ENCODE results near the gene GABPB1. TPM values are rescaled to one million over a fixed set of nuclear protein-coding genes. Genes with fewer than 3 reads are reported as not detected.

The GABPB1 gene
- total RNA-seq, 1 donor from 2014 or later = 40.8 TPM

DNA sequence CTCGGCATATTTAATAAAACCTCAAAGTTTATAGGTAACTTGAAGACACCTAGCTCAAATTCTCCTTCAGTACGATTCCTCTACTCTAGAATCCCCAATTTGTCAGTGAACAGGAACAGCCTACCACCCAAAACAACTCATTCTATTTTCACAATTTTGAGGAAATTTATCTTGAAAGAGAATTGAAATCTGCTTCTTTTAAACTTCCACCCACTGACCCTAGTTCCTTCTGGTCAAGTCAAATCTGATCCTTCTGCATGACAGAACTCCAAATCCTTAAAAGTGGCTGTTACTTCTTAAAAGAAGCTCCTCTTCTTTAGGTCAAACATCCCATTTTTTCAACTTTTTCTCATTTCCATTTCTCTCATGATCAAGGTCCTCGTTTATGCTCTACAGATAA lies 4.4 kb downstream of the GABPB1 start:
- intact Hi-C loops (cut with micrococcal nuclease) = loop anchor here (5.0 to 10.0 kb wide), 3 partner anchors 103 to 1384 kb away; partner anchors contain the start of gene LYSMD2

DNA sequence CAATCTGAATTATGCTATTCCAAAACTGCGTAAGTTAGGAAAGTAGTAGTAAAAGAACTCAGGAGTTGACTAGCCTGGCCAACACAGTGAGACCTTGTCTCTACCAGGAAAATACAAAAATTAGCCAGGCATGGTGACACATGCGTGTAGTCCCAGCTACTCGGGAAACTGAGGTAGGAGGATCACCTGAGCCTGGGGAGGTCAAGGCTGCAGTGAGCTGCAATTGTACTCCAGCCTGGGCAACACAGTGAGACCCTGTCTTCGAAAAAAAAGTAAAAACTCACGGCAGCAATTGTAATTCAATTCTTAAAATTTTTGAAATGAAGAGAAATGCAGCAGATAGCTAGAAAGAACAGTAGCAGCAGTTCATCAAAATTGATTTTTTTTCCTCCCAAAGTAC lies 9.7 kb downstream of the GABPB1 start:
- intact Hi-C loops (cut with micrococcal nuclease) = no loop called here

DNA sequence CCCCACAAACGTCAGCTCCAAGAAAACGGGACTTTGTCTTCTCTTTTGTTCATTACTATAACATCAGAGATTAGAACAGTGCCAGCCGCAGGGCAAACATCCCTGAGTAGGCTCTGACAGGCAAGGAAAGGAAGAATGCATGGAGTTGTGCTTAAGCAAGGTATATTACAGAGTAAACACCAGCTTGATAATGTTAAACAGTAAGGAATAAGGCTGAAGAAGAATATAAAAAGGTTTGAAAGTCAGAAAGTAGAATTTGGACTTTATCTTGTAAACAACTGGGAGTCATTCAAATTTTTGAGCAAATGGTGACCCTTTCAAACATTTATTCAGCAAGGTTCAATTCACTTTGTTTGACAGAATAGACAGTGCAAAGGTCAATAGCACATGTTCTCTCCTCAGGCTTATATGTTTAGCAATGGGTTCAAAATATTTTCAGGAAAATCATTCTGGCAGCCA lies 11.0 kb downstream of the GABPB1 start:
- intact Hi-C loops (cut with micrococcal nuclease) = no loop called here

DNA sequence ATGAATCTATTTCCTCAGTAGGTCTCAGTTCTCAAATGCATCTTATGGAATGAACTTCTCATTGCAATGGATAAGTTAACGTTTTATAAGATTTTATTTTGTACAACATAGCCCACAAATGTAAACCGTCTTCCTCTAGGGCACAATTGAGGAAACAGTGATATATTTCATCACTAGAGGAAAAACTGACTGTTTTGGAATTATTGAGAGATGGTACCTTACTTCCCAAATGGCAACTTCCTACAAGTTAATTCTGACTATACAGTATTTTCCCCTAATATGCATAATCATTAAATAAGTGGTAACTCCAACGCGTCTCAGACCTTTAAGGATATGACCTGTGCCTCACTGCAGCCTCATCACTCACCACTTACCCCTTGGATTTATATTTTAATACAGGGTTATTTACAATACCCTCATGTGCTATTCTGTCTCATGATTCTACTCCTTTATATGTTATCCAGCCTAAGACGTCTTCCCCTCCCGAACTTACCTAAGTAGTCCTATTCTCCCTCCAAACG lies 13.3 kb downstream of the GABPB1 start:
- intact Hi-C loops (cut with micrococcal nuclease) = no loop called here

DNA sequence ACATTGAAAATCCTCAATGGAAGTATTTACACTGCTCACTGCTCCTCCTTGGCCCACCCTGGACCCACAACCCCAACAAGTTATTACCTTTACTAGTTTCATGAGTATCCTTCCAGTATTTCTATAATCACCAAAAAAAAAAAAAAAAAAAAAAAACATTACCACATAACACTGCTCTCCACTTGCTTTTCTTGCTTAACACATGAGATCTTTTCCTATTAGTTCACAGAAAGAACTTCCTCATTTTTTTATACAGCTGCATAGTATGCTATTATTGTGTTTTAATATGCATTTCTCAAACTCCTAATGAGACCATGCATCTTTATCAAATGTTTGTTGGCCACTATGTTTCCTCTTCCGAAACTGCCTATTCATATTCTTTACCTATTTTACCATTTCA lies 14.6 kb downstream of the GABPB1 start:
- intact Hi-C loops (cut with micrococcal nuclease) = no loop called here

DNA sequence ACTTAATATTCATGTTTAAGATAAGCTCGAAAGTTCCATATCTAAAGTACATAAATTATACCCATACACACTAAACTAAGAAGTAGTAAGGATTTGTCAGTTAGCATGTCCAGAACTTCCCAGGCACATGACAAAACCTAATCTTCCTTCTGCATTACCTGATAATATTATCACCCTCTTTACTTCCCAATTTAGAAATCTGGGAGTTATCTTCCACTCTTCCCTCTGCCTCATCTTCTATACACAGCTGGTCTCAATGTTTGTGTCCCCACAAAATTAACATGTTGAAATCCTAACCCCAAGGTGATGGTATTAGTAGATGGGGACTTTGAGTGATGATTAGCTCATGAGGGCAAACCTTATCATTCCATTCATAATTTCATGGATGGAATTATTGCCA lies 15.3 kb downstream of the GABPB1 start:
- intact Hi-C loops (cut with micrococcal nuclease) = no loop called here

DNA sequence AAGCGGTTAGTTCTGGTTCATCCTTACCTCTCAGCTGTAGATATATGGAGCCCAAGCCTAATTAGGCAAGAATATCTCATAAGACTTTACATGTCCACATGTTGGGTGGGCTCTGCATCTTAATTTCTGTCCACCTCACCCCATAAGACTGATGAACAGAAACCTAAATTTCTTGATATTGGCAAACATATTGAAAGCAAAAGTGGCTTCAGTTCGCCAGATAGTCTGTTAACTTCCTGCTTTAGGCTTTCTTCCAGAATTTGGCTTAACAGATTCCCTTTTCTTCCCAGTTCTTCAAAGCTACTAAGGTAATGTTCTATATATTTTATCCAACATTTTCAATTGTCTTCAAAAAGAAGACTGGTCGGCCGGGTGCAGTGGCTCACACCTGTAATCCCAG lies 19.7 kb downstream of the GABPB1 start:
- intact Hi-C loops (cut with micrococcal nuclease) = no loop called here

DNA sequence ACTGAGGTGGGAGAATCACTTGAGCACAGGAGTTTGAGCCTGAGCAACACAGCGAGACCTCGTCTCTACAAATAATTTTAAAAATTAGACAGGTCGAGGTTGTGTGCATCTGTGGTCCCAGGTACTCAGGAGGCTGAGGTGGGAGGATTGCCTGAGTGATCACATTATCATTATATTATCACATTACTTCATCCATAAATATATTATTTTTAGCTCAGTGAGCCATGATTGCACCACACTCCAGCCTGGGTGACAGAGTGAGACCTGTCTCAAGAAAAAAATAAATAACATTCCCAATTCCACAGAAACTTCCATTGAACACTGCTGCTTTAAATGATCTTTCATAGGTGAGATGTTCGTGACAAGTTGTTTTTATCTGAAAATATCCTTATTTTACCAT lies 21.8 kb downstream of the GABPB1 start:
- intact Hi-C loops (cut with micrococcal nuclease) = no loop called here

DNA sequence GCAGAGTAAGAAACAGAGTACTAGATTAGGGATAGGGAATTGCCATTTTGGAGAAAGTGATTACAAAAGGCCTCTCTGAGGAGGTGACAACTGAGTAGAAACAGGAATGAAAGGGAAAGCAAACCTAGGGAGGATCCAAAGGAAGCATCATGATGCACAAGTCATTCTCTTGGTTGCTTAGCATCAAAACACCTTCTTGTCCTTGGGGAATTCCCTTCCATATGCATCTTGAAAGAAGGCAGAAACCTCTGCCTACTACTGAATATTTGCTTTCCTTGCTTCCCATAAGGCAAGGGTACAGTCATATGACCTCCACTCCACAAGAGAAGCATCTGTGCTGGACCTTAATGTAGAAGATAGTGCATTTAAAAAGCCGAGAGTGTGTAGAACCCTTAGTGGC lies 24.1 kb downstream of the GABPB1 start:
- intact Hi-C loops (cut with micrococcal nuclease) = no loop called here

- intact Hi-C loops (cut with micrococcal nuclease) = no loop called here
These were observed 26.9 kb downstream of the GABPB1 start for GRCh38 chr15:50328116-50328515.

DNA sequence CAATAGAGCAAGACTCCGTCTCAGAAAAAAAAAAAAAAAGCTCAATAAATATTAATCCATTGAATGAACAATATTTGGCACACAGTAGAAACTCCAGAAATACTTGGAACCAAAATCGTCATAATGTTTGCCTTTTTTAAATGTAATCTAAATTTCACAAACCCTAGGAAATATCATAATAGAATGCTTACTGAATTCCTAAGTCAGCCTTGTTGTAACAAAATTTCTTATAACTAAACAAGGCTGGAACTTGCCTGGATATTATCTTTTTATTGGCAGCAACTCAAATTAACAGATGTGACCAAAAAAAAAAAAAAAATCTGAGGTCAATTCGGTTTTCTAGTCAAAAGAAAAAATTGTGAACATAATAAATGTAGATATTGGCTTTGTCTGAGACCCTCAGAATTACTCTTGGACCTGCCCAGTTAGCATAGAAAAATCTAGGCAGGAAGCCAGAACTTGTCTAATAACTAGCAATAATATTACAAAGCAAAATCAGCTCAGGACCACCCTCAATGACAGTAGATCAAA lies 33.3 kb downstream of the GABPB1 start:
- intact Hi-C loops (cut with micrococcal nuclease) = no loop called here

DNA sequence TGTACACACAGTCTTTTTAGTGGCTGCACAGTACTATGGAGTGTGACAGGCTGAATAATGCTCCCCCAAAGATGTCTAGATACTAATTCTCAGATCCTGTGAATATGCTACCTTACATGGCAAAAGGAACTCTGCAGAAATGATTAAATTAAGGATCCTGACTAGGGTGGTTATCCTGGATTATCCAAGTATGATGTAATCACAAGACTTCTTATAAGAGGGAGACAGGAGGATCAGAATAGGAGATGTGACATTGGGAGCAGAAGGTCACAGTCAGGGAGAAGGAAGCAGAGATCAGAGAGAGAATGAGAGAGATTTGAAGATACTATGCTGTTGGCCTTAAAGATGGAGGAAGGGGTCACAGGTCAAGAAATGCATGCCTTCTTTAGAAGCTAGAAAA lies 34.5 kb downstream of the GABPB1 start:
- intact Hi-C loops (cut with micrococcal nuclease) = no loop called here

- intact Hi-C loops (cut with micrococcal nuclease) = loop anchor here (1.0 to 5.0 kb wide), 5 partner anchors 34 to 1081 kb away; partner anchors contain the start of gene FAM227B
These were observed 36.3 kb downstream of the GABPB1 start for GRCh38 chr15:50318697-50319096.

DNA sequence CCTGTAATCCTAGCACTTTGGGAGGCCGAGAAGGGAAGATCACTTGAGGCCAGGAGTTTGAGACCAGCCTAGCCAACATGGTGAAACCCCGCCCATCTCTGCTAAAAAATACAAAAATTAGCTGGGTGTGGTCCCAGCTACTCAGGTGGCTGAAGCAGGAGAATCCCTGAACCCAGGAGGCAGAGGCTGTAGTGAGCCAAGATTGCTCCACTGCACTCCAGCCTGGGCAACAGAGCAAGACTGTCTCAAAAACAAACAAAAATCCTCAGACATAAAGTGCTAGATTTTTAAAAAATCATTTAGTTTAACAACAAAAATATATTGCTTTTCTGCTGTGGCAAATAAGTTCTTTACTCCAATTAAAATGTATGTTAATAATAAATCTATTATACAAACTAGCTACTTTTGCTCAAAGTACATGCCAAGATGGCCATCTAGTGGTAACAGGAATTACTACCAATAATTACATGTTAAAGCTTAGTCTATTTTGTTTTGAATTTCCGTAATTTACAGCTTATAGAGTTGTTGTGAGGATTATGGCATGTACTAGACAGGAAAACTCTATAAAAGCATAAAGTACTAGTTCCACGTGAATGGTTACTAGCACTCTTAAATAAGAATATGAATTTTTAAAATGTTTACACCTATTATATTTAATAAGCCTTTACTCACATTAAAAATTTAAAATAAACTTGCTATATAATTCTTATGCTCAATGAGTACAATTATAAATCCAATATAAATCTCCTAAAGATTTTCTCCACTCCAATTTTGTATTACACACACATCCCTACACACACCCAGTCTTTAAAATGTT lies 39.0 kb downstream of the GABPB1 start:
- intact Hi-C loops (cut with micrococcal nuclease) = loop anchor here (1.0 to 5.0 kb wide), 4 partner anchors 54 to 1079 kb away; partner anchors contain the start of gene SLC27A2

DNA sequence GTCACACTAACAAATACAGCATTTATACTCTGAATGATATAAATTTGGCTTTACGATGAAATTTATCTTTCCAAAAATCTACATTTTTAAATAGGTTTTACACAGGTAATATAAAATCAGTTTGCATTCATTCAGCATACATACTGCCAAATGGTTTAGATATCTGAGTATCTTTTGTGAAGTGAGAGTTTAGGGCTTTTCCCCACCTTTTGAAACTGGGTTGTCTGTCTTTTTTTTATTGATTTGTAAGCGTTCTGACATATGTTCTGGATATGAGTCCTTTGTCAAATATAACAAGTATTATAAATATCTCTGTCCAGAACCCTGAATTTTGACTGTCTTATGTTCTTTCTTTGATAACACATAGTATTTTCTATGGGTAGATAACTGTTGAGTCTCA lies 42.4 kb downstream of the GABPB1 start:
- intact Hi-C loops (cut with micrococcal nuclease) = no loop called here

DNA sequence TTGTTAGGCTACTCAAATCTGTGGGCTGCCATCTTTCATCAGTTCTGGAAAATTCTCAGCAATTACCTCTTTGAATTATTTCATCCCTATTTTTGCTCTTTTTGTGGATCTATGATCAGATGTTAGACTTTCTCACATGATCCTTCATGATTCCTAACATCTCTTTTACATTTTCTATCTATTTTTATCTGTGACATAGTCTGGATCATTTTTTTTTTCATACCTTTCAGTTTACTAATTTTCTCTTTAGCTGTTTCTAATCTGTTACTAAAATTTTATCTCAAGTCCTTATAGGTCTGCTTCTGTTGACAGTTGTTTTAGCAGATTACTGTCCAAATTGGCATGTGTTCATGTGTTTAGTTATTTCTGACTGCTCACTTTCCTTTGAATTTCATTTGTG lies 47.2 kb downstream of the GABPB1 start:
- intact Hi-C loops (cut with micrococcal nuclease) = no loop called here

- intact Hi-C loops (cut with micrococcal nuclease) = no loop called here
These were observed 50.2 kb downstream of the GABPB1 start for GRCh38 chr15:50304836-50305235.

DNA sequence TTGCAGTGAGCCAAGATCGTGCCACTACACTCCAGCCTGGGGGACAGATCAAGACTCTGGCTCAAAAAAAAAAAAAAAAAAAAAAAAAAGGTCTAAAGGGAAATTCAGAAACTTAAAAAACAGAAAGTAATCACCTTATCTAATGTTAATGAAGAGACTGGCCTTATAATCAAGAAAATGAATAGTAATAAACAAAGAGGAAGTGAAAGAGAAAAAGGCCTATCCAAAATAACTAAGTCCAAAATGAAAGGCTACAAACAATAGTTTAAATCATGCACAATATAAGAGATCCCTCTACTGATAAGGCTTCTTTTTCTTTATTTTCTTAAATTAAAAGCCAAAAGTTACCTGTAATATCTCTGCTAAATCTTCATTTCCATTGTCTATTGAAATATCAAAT lies 52.4 kb downstream of the GABPB1 start:
- intact Hi-C loops (cut with micrococcal nuclease) = no loop called here

GRCh38 chr15:50298340-50298739 lies 56.7 kb downstream of the GABPB1 start:
- intact Hi-C loops (cut with micrococcal nuclease) = no loop called here

GRCh38 chr15:50295966-50296365 lies 59.0 kb downstream of the GABPB1 start:
- intact Hi-C loops (cut with micrococcal nuclease) = no loop called here

GRCh38 chr15:50289749-50290148 lies 65.2 kb downstream of the GABPB1 start:
- intact Hi-C loops (cut with micrococcal nuclease) = no loop called here

DNA sequence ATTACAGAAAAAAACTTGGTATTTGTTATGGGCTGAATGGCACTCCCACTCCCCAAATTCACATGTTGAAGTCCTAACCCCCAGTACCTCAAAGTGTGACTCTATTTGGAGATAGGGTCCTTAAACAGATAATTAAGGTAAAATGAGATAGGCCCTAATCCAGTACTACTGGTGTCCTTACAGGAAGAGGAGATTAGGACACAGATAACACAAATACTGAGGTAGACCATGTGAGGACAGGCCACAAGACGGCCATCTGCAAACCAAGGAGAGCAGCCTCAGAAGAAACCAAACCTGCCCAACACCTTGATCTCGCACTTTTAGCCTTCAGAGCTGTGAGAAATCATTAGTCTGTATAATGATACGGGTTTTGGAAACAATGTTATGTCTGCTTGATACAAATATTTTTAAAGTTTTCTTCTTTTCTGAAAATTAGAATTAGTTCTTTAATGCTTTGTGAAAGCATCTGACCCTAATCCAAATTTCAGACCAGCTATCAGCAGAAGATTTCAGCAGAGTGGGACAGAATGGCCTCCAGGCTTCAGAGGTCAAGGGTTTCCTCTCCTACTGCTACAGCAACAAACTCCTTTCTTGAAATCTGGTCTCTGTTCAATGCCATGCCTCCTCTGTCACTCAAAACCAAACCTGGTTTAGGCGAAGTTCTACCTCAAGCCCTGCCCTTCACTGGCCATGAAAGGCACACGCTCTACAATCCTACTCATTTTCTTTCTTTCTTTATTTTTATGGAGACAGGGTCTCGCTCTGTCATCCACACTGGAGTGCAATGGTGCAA lies 67.5 kb downstream of the GABPB1 start:
- intact Hi-C loops (cut with micrococcal nuclease) = no loop called here
